Memory B cell (primary cell): ENCODE results near the gene STEAP2.
"Not testable (repeated sequence)": the region's sequence is repeated elsewhere in the genome, so short reads cannot be mapped to it uniquely, and the experiment has no call there.

Source experiments
- ATAC-seq: fragments of 150-1000 bp; cut with Tn5 transposase; 2 replicates; pipeline ENCODE4 v1.10.0; 2021; ENCODE audit warnings: low read depth, mild to moderate bottlenecking, moderate library complexity
- DNase-seq, 2 donors: peaks; one replicate each; pipeline ENCODE4 v3.0.0; 2022; ENCODE audit warnings: low spot score in 2 of 2
- H3K27ac Mint-ChIP-seq: one replicate; pipeline ENCODE4 v1.8.0; 2022; ENCODE audit warnings: mild to moderate bottlenecking, moderate library complexity, mixed read lengths
- H3K27me3 Mint-ChIP-seq: one replicate; pipeline ENCODE4 v1.8.0; 2022; ENCODE audit warnings: mixed read lengths
- H3K36me3 Mint-ChIP-seq: one replicate; pipeline ENCODE4 v1.8.0; 2022; ENCODE audit warnings: mild to moderate bottlenecking, mixed read lengths
- H3K4me1 Mint-ChIP-seq: one replicate; pipeline ENCODE4 v1.8.0; 2022; ENCODE audit warnings: mixed read lengths
- H3K4me3 Mint-ChIP-seq: one replicate; pipeline ENCODE4 v1.8.0; 2022; ENCODE audit warnings: mild to moderate bottlenecking, moderate library complexity, mixed read lengths
- H3K9me3 Mint-ChIP-seq: one replicate; pipeline ENCODE4 v1.8.0; 2022; ENCODE audit warnings: mixed read lengths

Gene STEAP2

DNA sequence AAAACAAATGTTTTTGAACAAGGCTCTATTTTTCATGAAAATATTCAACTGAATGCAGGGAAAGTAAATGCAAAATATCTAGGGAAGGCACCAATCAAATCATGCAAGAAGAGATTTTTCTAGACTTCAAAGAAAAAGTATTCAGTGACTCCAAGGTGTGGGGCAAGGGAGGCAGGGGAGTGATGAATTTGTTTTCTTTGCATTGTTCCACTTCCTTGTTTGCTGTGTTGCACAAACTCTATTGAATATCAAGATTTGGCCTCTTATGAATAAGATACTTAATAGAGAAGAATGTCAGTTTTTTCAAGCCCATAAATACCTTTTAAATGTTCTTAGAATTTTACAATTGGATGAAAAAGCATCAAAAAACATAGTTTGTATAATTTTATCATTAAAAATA, 30.9 kb upstream of the STEAP2 start:
- Mint-ChIP-seq H3K9me3 (no peaks in the 10 kb centered on the region), H3K27me3 (no peaks in the 10 kb centered on the region)
- no peak for DNase-seq

DNA sequence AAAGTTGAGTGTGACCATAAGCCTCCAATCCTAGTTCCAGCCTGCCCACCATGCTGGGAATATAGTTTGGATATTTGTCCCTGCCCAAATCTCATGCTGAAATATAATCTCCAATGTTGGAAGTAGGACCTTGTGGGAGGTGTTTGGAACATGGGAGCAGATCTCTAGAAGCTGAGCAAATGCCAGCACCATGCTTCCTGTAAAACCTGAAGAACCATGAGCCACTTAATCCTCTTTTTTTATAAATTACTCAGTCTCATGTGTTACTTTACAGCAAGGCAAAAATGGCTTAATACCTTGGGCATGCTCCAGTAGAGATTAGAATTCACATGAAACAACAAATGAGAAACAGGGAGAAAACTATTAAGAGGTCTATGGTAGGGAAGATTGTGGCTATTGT, 30.1 kb upstream of the STEAP2 start:
- H3K27me3 Mint-ChIP-seq, result no peaks in the 10 kb centered on the region

More for the DNA sequence above, 30.9 kb upstream of the STEAP2 start:
- no peak overlapping the region for H3K27ac Mint-ChIP-seq
- H3K4me1 Mint-ChIP-seq, result peaks cover 9% of the 10 kb centered on the region
- H3K4me3 Mint-ChIP-seq, result no peak overlapping the region
- no peak for ATAC-seq
- H3K36me3 Mint-ChIP-seq, result no peaks in the 10 kb centered on the region

DNA sequence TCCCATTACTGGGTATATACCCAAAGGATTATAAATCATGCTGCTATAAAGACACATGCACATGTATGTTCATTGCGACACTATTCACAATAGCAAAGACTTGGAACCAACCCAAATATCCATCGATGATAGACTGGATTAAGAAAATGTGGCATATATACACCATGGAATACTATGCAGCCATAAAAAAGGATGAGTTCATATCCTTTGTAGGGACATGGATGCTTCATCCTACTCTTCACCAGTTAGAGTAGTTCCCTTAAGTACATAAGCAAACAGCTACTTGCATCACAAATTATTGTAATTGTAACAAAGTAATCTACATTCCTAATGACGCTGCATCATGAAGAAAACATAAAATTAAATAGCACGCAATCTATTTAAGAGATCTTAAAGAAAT, 25.2 kb upstream of the STEAP2 start:
- not testable (repeated sequence) for H3K4me1 Mint-ChIP-seq, H3K36me3 Mint-ChIP-seq, H3K27me3 Mint-ChIP-seq, H3K27ac Mint-ChIP-seq, H3K4me3 Mint-ChIP-seq, DNase-seq, ATAC-seq, H3K9me3 Mint-ChIP-seq

More for the DNA sequence above, 30.1 kb upstream of the STEAP2 start:
- ATAC-seq, result no peak
- no peak overlapping the region for H3K27ac Mint-ChIP-seq
- H3K4me1 Mint-ChIP-seq, result peaks cover 9% of the 10 kb centered on the region
- H3K36me3 Mint-ChIP-seq, result no peaks in the 10 kb centered on the region
- no peak overlapping the region for H3K4me3 Mint-ChIP-seq
- DNase-seq, result no peak
- no peaks in the 10 kb centered on the region for H3K9me3 Mint-ChIP-seq

DNA sequence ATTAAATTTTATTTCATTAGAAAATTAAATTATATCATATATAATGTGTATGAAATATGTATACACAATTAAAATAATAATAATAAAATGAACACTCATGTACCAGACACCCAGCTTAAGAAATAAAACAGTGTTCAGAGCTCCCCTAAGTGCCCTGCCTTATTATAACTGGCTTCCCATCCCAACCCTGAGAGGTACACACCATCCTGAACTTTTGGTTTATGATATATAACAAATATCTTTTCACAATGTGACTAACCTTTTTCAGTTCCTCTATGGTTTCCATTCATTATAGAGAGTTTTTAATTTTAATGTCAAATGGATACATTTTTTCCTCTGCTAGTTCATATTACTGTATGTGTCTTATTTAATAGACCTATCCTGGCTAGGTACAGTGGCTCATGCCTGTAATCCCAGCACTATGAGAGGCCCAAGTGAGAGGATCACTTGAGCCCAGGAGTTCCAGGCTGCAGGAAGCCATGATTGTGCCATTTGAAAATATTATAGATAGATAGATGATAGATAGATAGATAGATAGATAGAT, 24.0 kb upstream of the STEAP2 start:
- no peak overlapping the region for H3K4me3 Mint-ChIP-seq
- DNase-seq (no peak), ATAC-seq (no peak)
- no peaks in the 10 kb centered on the region for H3K9me3 Mint-ChIP-seq
- H3K27ac Mint-ChIP-seq, result no peak overlapping the region
- peaks cover 4% of the 10 kb centered on the region for H3K4me1 Mint-ChIP-seq
- no peaks in the 10 kb centered on the region for H3K27me3 Mint-ChIP-seq
- no peaks in the 10 kb centered on the region for H3K36me3 Mint-ChIP-seq

DNA sequence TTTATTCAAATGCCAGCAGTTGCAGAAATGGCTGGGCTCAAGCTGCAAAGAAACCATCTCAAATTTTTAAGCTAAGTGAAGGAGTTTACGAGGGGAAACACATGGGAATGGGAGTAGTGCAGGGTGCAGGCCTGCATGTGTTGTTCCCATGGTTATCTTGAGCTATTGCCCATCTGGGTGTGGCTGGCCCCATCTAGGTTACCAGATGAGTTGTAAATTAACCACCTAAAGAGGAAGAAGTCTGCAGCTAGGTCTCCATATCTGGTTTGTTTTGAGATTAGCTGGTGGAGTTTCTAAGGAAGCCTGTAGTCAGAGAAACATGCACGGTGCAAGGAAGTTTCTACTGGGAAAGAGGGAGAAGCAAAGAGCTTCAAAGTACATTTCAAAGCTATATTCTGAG, 23.3 kb upstream of the STEAP2 start:
- no peak overlapping the region for H3K4me3 Mint-ChIP-seq
- peak overlapping the region; percentile 38 for H3K27ac Mint-ChIP-seq
- H3K4me1 Mint-ChIP-seq, result peaks cover 4% of the 10 kb centered on the region
- ATAC-seq, result no peak
- no peaks in the 10 kb centered on the region for H3K9me3 Mint-ChIP-seq
- H3K36me3 Mint-ChIP-seq, result no peaks in the 10 kb centered on the region
- no peaks in the 10 kb centered on the region for H3K27me3 Mint-ChIP-seq
- no peak for DNase-seq

DNA sequence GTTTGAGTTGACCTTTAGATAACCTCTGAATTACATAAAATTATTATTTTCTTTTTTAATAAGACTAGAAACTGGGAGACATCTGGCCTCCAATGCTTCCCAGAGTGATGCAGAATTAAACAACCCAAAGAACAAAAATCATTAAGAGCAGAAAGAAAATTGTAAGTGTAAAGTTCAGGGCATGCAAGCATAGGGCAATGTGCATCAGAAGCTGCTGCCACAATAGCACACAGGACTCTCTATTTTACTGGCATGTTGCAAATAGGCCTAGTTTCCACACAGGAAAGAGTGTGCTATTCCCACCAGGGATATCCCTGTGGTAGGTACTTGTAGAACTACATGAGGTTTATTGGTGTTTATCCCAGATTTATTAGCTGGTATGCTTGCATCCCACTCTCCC, 20.5 kb upstream of the STEAP2 start:
- Mint-ChIP-seq H3K4me3 (no peak overlapping the region), H3K36me3 (no peaks in the 10 kb centered on the region), H3K4me1 (peaks cover 4% of the 10 kb centered on the region), H3K9me3 (no peaks in the 10 kb centered on the region), H3K27me3 (no peaks in the 10 kb centered on the region), H3K27ac (no peak overlapping the region)
- DNase-seq, result no peak
- no peak for ATAC-seq

DNA sequence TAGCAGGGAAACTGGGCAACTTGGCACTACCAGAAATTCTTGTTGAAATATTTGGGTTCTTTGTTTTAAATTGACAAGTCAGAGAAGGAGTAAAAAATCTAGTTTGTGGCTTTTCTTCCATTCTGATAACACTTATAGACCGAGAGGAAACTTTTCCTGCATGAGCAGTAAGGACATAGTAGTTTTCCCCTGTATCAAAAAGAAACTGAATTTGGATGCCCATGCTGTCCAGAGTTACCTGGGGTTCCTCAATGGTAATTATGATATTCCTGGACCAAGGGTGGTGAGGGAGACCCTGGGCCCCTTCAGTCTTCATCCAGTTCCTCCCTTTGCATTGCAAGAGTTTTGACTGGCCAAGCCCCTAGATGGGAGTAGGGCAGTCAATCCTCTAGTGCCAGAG, 19.9 kb upstream of the STEAP2 start:
- Mint-ChIP-seq H3K9me3 (no peaks in the 10 kb centered on the region), H3K36me3 (no peaks in the 10 kb centered on the region), H3K4me1 (peaks cover 4% of the 10 kb centered on the region), H3K27me3 (peaks cover 2% of the 10 kb centered on the region), H3K4me3 (no peak overlapping the region), H3K27ac (no peak overlapping the region)
- no peak for ATAC-seq
- no peak for DNase-seq

DNA sequence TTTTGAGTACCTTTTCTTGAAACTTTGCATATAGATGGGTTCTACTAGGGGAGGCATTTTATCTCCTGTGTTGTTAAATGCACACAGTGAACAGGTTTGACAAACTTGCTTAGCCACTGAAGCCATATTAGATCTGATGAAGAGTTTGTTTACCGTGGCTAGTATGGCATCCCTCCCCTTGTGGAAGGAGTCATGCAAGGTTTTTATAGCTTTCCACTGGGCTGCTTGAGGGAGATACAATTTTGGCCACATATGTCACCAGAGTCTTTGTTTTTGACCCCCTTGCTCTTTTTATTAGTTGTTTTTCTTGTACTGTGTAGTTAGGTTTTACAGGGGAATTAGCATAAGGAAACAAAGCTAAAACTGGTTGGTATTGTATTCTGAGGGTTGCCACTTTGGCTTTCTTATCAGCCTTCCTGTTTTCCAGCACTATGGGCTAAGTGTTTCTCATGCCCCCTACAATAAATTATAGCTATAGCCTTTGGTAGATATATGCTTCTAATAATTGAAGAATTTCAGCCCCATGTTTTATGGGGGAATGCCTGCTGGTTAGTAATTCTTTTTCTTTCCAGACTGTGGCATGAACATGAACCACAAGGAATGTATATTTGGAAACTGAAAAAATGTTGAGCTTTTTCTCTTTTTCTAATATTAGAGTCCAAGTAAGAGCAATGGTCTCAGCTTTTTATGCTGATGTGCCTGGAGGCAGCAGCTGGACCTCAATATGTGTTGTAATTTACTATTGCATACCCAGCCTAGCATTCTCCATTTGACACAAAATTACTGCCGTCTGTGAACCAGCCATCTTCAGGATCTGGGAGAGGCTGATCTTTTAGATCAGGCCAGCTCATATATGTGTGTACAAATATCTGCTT, 18.4 kb upstream of the STEAP2 start:
- Mint-ChIP-seq H3K4me1 (peaks cover 3% of the 10 kb centered on the region), H3K27ac (no peak overlapping the region), H3K9me3 (no peaks in the 10 kb centered on the region), H3K4me3 (no peak overlapping the region), H3K27me3 (peaks cover 2% of the 10 kb centered on the region), H3K36me3 (no peaks in the 10 kb centered on the region)
- no peak for ATAC-seq
- no peak for DNase-seq

DNA sequence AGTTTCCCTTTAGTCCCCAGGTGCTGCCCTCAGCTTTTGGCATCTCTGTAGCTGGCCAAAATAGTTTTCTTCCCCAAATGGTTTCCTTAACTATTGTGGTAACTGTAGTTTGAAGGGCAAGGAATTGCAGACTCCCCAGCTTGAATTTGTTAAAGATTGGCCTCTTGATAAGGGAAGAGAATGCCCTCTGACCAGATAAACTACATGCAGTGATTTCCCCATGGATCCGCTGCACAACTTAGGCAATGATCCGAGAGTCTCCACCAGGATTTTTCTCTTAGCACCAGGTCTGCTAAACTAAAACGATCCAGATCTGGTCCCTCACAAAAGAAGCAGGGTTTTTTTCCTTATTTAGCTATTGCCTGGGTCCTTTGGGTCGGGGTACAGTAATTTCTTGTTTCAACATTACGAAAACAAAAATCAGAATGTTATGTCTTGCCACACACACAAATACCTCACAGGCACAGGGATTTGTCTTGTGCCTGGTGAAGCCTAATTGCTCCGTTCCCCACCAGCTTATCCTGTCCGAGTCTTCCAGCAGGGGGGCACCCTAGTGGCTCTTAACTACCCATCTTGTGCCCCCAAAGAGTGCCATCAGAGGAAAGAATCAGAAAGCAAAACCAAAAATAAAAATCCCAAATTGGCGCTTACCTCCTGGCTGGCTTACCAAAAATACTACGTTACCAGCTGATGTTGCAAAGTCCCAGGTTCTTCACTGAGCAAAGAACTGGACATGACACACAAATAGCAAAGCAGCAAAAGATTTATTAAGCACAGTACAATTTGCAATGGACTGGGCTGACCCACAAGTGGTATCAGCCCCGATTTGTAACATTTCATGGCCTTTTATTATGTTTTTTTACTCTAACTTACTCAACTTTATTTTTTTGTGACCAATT, 16.4 kb upstream of the STEAP2 start:
- DNase-seq (no peak), ATAC-seq (no peak)
- Mint-ChIP-seq H3K4me3 (no peak overlapping the region), H3K27me3 (peaks cover 2% of the 10 kb centered on the region), H3K27ac (no peak overlapping the region), H3K4me1 (no peaks in the 10 kb centered on the region), H3K9me3 (no peaks in the 10 kb centered on the region), H3K36me3 (no peaks in the 10 kb centered on the region)

DNA sequence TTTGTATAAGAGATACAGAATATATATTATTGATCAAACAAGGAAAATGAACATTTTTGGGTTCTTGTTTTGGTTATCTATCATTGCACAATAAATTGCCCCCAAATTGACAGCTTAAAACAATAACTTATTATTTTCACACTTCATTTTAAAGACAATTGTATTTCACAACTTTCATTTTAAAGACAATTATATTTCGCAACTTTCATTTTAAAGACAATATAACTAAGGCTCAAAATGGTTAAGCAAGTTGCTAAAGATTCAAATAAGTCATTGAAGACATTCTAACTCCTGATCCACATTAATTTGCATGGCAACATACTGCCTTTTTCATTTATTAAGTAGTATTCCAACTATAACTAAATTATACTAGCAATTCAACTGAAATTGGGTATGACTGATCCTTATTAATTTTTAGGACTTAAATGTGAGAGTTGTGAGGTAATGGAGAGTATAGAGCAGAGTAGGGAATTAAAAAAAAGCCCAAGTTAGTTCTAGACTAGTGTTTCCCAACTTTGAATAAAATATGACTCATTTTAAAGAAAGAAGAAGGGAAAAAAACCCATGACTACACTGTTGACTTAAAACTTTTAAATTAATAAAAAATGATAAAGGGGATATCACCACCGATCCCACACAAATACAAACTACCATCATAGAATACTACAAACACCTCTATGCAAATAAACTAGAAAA, 9.9 kb upstream of the STEAP2 start:
- Mint-ChIP-seq H3K27me3 (no peaks in the 10 kb centered on the region), H3K4me1 (peaks cover 4% of the 10 kb centered on the region), H3K9me3 (no peaks in the 10 kb centered on the region), H3K4me3 (no peak overlapping the region), H3K36me3 (no peaks in the 10 kb centered on the region), H3K27ac (no peak overlapping the region)
- ATAC-seq, result no peak
- no peak for DNase-seq

DNA sequence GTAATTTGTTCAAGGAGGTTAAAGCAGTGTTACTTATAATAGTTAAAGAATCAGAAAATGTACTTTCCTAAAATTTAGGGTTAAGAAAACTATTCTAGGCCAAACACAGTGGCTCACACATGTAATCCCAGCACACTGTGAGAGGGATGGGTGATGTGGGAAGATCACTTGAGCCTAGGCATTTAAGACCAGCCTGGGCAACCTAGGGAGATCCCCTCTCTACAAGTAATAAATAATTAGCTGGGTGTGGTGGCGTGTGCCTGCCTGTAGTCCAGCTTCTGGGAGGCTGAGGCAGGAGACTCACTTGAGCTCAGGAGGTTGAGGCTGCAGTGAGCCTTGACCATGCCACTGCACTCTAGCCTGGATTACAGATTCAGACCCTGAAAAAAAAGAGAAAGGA, 3.6 kb upstream of the STEAP2 start:
- H3K4me3 Mint-ChIP-seq, result no peak overlapping the region
- no peak for ATAC-seq
- H3K36me3 Mint-ChIP-seq, result no peaks in the 10 kb centered on the region
- peaks cover 3% of the 10 kb centered on the region for H3K9me3 Mint-ChIP-seq
- no peak overlapping the region for H3K27ac Mint-ChIP-seq
- H3K4me1 Mint-ChIP-seq, result peaks cover 9% of the 10 kb centered on the region
- H3K27me3 Mint-ChIP-seq, result peaks cover 7% of the 10 kb centered on the region
- no peak for DNase-seq

DNA sequence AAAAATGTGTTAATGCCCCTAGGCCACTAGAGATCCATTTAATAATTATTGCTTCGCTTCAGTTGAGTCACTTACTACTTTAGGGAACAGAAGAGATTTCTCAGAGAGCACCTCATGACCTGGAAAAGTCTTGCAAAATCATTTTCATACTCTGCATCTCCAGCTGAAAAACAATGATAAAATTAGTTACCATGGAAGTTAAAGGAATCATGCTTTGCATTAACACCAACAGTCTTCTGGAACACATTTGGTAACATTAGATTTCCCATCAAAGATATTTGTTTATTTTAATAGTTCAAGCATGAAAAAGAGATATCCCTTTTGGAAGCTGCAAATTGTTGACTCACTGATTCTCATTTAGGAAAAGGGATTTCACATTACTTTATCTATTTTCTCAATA, 1.8 kb upstream of the STEAP2 start:
- peaks cover 3% of the 10 kb centered on the region for H3K9me3 Mint-ChIP-seq
- peaks cover 9% of the 10 kb centered on the region for H3K4me1 Mint-ChIP-seq
- H3K36me3 Mint-ChIP-seq, result no peaks in the 10 kb centered on the region
- H3K27ac Mint-ChIP-seq, result no peak overlapping the region
- H3K27me3 Mint-ChIP-seq, result peaks cover 7% of the 10 kb centered on the region
- DNase-seq (no peak), ATAC-seq (no peak)
- no peak overlapping the region for H3K4me3 Mint-ChIP-seq

DNA sequence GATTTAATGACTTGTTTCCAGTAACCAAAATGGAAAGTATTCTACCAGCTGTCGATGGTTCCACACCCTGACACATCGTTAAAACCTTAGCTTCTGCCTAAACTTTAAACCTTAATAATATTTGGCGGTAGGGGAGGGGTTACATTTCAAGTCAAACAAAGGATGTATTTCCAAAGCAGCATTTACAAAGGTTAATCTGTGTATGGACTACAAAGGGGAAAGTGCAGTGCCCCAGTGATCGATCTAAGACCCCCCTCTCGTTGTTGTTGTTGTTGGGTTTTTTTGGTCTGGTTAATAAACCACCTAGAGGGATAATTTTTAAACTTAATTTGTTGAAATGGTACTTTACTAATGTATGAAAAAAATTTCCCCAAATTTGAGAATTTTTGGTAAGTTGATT, 1.1 kb upstream of the STEAP2 start:
- peaks cover 9% of the 10 kb centered on the region for H3K4me1 Mint-ChIP-seq
- ATAC-seq, result no peak

DNA sequence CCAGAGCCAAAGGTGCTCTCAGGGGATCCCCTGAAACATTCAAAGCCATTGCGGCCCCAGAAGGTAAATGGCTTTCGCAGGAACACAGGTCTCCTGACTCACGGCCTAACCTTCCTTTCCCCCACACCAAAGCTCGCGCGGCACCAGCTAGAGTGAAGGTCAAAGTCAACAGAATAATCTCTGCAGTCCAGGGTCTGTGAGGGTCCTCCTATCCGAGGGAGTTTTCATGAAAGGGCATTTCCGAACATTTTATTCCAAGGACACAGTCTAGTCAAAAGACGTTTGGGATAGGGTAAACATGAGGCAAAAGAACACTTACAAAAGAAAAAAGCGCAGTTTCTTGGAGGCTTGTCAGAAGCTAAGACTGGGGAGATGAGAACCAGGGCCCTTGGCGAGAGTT, 559 bp upstream of the STEAP2 start:
- Mint-ChIP-seq H3K27ac (no peak overlapping the region), H3K36me3 (no peaks in the 10 kb centered on the region), H3K9me3 (peaks cover 3% of the 10 kb centered on the region), H3K4me1 (peaks cover 9% of the 10 kb centered on the region), H3K27me3 (peaks cover 7% of the 10 kb centered on the region), H3K4me3 (peak overlapping the region; percentile 68)
- DNase-seq, result no peak
- no peak for ATAC-seq

More for the DNA sequence above, 1.1 kb upstream of the STEAP2 start:
- Mint-ChIP-seq H3K27ac (no peak overlapping the region), H3K4me3 (no peak overlapping the region), H3K27me3 (peaks cover 7% of the 10 kb centered on the region), H3K9me3 (peaks cover 3% of the 10 kb centered on the region), H3K36me3 (no peaks in the 10 kb centered on the region)
- no peak for DNase-seq
